Upper lobe of left lung (tissue), 4 donors: ENCODE results near the gene INO80E.

ENCODE experiments used
- CTCF ChIP-seq, 6 experiments: fragments of 450-650 bp in 4 of 6; fragments of 200-600 bp in 2 of 6; sonication (generic) in 2 of 6; IDR thresholded peaks; one replicate each; pipeline ENCODE4 v1.5.1; 2016 to 2019; ENCODE audit warnings: antibody characterized with exemption in 6 of 6
- EP300 ChIP-seq, 4 donors: sonication (generic); formaldehyde crosslinking; IDR thresholded peaks; one replicate each; pipeline ENCODE4 v1.5.1; 2017; ENCODE audit warnings: antibody characterized with exemption in 4 of 4, control low read depth in 2 of 4
- POLR2A ChIP-seq, 4 donors: fragments of 450-650 bp; IDR thresholded peaks; one replicate each; pipeline ENCODE4 v1.5.1; 2016 to 2017; ENCODE audit warnings: antibody characterized with exemption in 4 of 4, mild to moderate bottlenecking in 2 of 4
- POLR2AphosphoS5 ChIP-seq, 2 donors: sonication (generic); formaldehyde crosslinking; IDR thresholded peaks; one replicate each; pipeline ENCODE4 v1.5.1; 2017; ENCODE audit warnings: antibody characterized with exemption in 2 of 2

GRCh38 chr16:29982560-29983419 is 13.3 kb upstream of the INO80E start:
- TF ChIP-seq CTCF (IDR thresholded peaks at IDR 0.05) (no peak), POLR2A (IDR thresholded peaks at IDR 0.05) (no peak), EP300 (IDR thresholded peaks at IDR 0.05) (no peak), POLR2AphosphoS5 (IDR thresholded peaks at IDR 0.05) (no peak)
